HG02571 (cell line): ENCODE results near the gene BLVRA.
"Not testable (repeated sequence)": the region's sequence is repeated elsewhere in the genome, so short reads cannot be mapped to it uniquely, and the experiment has no call there.

Source experiments
- ATAC-seq: cut with Tn5 transposase; IDR thresholded peaks from one replicate; pipeline ENCODE4 v1.9.1; 2021; ENCODE audit warnings: mild to moderate bottlenecking, moderate library complexity; ENCODE audit not compliant: unreplicated experiment

BLVRA gene

GRCh38 chr7:43768887-43769272, 10.4 kb downstream of the BLVRA start:
- no peak for ATAC-seq

- no peak for ATAC-seq
Observed at GRCh38 chr7:43769281-43769680, 10.8 kb downstream of the BLVRA start.

DNA sequence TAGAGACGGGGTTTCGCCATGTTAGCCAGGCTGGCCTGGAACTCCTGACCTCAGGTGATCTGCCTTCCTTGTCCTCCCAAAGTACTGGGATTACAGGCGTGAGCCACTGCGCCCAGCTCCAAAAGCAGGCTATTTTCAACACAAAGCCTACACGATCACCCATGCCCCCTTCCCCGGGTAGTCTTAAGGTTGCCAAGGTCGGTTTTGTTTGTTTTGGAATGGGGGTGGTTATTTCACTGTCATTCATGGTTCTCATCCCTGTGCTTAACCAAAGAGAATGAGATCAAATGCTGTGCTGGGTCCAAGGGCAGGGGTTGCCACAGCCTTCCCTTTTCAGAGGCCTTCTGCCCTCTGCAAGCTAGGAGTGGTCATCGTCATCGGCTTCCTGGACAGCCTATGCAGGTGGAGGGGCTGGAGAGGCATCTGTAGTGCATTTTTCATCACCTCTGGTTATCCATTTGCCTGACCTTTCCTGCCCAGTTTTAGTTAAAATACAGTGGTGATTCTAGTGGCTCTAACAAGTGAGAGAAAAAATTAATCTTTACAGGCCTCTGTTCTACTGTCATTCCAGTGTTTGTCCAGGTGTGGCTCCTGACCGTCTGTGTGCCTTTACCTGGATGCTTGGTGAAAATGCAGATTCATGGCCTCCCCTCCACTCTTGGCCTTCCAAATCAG, 11.4 kb downstream of the BLVRA start:
- no peak for ATAC-seq

DNA sequence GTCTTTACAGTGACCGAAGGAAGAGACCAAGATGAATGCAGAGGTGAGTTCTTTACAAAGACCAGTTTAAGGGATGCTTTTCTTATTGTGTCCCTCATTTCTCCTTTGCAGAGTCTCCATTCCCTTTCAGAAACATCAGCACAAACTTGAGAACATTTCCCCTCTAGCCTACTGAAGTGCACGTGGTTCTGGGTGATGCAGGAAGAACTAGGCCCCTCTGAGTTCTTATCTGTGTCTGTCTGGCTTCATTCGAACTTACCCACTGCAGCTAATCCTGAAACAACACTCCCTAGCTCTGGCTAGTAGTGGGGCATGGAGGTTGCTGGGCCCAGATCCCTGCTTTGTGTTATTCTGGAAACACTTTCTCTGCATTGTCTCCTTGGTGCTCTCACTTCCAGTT, 12.6 kb downstream of the BLVRA start:
- no peak for ATAC-seq

DNA sequence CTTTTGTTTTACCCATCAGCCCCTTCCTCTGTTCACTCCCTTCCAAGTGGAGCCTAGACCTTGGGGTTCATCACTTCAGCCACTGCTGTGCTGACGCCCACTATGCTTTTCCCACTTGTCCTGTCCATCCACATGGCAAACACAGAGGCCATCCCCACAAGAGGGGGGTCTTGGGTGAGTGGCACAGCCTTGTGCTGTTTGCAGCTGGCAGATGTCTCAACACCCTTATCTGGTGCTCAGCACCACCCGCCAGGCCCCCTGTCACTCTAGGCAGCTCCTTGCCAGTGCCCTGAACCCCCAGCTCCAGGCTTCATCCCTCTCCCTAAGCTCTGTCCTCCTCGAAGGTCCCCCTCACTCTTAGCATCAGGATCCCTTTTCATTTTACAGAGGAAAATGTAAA, 13.1 kb downstream of the BLVRA start:
- ATAC-seq = no peak

DNA sequence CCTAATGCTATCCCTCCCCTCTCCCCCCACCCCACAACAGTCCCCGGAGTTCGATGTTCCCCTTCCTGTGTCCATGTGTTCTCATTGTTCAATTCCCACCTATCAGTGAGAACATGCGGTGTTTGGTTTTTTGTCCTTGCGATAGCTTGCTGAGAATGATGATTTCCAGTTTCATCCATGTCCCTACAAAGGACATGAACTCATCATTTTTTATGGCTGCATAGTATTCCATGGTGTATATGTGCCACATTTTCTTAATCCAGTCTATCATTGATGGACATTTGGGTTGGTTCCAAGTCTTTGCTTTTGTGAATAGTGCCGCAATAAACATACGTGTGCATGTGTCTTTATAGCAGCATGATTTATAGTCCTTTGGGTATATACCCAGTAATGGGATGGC, 14.8 kb downstream of the BLVRA start:
- ATAC-seq = not testable (repeated sequence)

GRCh38 chr7:43775255-43775654, 16.8 kb downstream of the BLVRA start:
- not testable (repeated sequence) for ATAC-seq

- ATAC-seq = not testable (repeated sequence)
Observed at GRCh38 chr7:43778293-43779044, 20.0 kb downstream of the BLVRA start.

- ATAC-seq = no peak
Observed at GRCh38 chr7:43779045-43779812, 20.7 kb downstream of the BLVRA start.

GRCh38 chr7:43781726-43782607, 23.5 kb downstream of the BLVRA start:
- ATAC-seq = no peak

GRCh38 chr7:43782768-43783555, 24.5 kb downstream of the BLVRA start:
- ATAC-seq = no peak

DNA sequence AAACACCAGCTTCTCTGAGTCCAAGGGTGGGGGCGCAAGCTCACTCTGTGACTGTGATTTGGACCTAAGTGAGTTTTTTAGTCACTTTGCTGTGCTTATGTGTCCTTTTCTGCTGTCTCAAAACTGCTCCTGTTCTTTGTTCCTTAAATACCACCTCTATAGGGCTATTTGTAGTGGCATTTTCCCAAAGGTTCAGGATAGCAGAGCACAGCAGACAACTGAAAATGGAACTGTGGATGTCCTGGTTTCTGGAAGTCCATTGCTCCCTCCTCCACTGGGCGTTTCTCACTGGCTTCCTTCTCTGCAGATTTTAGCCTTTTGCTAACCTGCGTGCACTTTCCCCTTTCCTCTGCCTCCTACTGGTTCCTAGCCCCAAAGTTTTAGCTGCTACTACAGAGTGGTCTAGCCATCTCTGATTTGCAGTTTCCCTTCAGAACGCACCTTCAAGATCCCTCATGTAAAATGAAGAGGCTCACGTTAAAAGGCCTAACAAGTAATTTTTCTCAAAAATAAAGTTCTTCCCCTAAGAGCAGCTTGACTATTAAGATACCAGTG, 25.6 kb downstream of the BLVRA start:
- ATAC-seq = peak; percentile 10

GRCh38 chr7:43784585-43785087, 26.2 kb downstream of the BLVRA start:
- ATAC-seq = peak; percentile 81

- no peak for ATAC-seq
Observed at GRCh38 chr7:43785420-43785819, 26.9 kb downstream of the BLVRA start.

DNA sequence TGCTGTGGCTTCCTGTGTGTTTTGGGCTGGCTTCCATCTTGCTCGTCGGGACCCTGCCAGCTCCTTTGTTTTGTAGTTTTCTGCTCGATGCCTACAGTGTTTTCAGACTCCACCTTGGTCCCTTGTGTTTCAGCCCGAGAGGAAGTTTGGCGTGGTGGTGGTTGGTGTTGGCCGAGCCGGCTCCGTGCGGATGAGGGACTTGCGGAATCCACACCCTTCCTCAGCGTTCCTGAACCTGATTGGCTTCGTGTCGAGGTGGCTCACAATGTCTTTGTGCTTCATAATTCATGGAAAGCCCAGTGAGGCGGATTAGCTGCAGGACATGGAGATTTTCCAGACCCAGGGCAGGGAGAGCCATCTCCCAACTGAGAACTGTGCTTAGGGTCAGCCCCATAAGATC, 29.3 kb downstream of the BLVRA start:
- ATAC-seq = no peak

DNA sequence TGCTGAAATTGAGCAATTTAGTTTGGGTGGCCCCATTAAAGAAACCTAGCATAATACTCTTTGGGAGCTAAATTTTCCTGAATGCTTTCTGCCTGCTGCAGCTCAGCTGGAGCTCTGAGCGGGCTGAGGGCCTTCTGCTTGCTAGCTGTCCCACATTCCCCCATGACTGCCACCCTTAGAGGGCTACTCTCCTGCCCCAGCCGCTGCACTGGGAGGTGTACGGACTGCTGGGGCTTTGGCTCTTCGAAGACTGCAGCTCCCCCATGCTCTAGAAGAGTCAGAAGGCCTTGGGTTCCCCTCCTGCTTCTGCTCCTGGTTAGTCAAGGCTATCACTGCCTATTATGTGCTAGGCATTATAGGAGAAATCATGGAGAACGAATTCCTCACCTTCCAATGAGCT, 31.5 kb downstream of the BLVRA start:
- ATAC-seq = no peak

GRCh38 chr7:43790834-43791233, 32.4 kb downstream of the BLVRA start:
- no peak for ATAC-seq

GRCh38 chr7:43791665-43792064, 33.2 kb downstream of the BLVRA start:
- ATAC-seq = no peak

DNA sequence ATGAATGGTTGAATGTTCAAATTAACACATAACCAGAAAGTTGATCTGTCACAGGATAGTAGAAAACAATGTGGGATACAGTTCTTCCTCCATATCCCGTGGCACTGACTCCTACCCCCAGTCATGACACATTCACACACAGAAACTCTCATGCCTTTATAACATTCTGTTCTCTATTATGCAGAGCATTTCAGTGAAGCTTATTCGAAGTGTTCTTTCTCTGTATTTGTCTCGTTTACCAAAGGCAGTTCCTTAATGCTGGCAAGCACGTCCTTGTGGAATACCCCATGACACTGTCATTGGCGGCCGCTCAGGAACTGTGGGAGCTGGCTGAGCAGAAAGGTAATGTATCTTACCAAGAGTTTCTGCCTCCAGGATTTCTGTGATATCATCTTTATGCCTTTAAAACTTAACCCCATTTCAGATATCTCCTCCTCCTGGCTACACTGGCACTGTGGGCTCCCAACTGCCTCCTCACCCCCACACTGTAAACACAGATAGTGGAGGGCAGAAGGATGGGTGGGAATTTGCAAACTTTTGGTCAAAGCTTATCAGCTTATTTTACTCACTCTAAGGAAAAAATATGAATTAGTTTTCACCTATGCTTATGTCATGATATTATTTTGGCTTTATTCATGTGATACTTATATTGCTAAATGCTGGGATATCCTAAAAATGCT, 34.1 kb downstream of the BLVRA start:
- ATAC-seq = no peak
